Stimulated activated CD4-positive, alpha-beta T cell treated with anti-CD3 and anti-CD28 coated beads, Interleukin-4, amount 100 ng/mL, for 48 hours (primary cell): Measurements from ENCODE around the gene HELZ2.

Experiments
- DNase-seq, 2 donors: peaks; one replicate each; pipeline ENCODE4 v3.0.0-alpha.2; 2020; ENCODE audit warnings: low read depth in 2 of 2

The HELZ2 gene

GRCh38 chr20:63537525-63538203 is 36.4 kb downstream of the HELZ2 start:
- peak; percentile 91 to 95 for DNase-seq

GRCh38 chr20:63536997-63537524 is 37.0 kb downstream of the HELZ2 start, which contains the start of gene PTK6:
Gene PTK6, minus strand, starts transcription at chr20:63537376. Its CDS starts 62 bp downstream, at chr20:63537314.
- DNase-seq = peak; percentile 42 to 44

- no peak for DNase-seq
These were observed 37.6 kb downstream of the HELZ2 start for GRCh38 chr20:63536241-63536977.

GRCh38 chr20:63534831-63535651 is 39.0 kb downstream of the HELZ2 start:
- no peak for DNase-seq

DNA sequence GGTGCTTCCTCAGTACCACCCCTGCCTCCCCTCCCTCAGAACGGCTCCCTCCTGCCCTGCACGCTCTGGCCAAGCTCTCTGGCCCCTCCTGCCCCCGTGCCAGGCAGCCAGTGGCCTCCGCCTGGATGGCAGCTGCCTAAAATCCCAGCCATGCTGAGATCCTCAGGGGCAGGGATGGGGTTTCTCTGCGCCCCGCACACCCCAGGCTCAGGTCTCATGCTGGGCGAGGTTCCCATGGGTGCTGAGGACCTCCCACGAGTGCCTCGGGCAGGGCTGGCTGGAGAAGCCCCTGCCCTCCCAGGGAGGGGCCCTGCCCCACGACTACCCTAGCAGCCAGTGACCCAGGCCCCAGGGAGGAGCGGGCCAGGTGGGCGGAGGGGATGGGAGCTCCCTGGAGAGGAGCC is 39.6 kb downstream of the HELZ2 start:
- no peak for DNase-seq

DNA sequence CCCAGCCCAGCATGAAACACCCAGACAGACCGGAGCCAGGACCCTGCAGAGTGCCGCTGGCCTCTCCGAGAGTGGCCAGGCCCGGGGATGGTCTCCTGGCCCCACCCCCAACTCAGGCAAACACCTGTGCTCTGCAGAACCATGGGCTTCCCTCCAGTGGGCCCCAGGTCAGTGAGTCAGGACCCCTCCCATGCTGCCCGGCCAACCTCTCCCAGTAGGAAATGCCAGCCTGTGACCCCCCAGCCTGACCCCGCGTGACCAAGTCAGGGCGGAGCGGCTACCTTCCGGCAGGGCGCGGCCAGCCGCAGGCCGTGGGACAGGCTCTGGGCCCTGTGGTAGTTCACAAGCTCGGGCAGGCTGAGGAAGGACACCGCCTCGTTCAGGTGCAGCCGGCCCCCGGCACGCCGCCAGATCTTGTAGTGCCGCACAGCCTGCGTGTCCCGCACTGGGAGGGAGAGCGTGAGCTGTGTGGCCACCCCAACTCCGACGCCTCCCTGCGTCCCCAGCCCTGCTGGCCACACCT is 40.1 kb downstream of the HELZ2 start:
- no peak for DNase-seq

GRCh38 chr20:63533388-63533787 is 40.7 kb downstream of the HELZ2 start:
- DNase-seq = no peak

DNA sequence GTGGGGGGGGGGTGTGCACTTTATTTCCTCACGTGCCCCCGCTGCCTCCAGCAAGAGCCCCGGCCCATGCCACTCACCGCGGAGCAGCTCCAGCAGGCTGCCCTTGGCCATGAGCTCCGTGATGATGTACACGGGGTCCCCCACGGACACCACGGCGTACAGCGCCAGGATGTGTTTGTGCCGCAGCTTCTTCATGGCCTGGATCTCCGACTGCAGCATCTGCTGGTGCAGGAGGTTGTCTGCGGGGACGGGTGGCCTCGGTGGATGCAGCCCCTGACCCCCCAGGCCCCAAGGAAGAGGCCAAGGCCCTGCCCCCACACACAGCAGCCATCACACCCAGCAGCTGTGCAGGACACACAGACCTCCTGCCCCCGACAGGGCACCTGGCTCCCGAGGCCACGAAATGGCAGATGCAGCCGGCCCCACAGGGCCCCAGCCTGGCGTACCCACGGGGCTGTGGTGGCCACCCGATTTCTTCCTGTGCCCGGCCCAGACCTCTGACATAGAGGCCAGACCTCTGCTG is 41.5 kb downstream of the HELZ2 start:
- no peak for DNase-seq

GRCh38 chr20:63531686-63532448 is 42.2 kb downstream of the HELZ2 start:
- DNase-seq = no peak

GRCh38 chr20:63530788-63531160 is 43.3 kb downstream of the HELZ2 start:
- DNase-seq = no peak

GRCh38 chr20:63529861-63530787 is 43.9 kb downstream of the HELZ2 start:
- no peak for DNase-seq

GRCh38 chr20:63529180-63529860 is 44.7 kb downstream of the HELZ2 start:
- DNase-seq = no peak

DNA sequence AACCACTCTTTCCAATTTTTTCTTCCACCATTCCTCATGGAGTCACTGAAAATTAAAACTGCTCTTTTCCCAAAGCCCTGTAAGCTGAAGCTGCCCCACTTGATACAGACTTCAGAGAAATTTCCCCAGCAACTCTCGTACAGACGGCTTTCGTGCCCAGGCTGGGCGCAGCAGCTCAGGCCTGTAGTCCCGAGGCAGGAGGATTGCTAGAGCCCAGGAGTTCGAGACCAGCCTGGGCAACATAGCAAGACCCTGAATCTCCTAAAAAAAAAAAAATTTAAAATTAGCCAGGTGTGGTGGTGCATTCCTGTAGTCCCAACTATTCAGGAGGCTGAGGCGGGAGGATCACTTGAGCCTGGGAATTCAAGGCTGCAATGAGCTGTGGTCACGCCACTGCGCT is 46.9 kb downstream of the HELZ2 start:
- DNase-seq = no peak

GRCh38 chr20:63525971-63526370 is 48.1 kb downstream of the HELZ2 start:
- no peak for DNase-seq

DNA sequence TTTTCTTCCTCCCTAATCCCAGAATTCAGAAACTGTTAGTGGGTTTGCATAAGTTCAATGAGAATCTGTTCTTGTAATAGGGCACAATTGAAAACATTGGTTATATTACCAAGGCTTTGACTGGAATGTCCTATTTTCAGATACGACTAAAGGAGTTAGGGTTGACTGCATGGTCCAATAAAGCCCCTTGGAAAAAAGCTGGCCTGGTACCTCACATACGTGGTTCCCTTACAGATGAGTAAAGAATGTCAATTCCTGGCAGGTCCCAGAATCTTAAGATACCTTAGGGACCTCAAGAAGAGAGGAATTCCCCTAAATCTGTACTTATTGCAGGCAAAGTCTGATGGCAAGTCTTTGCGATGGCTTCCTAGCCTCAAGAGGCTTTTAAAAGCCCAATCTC is 48.9 kb downstream of the HELZ2 start:
- no peak for DNase-seq
